Esophagus muscularis mucosa (tissue), 4 donors: ENCODE data around the gene MAP7D1.

Source experiments
- CTCF ChIP-seq, 3 experiments: fragments of 200-600 bp in 2 of 3; fragments of 450-650 bp in 1 of 3; sonication (generic) in 2 of 3; IDR thresholded peaks; one replicate each; pipeline ENCODE4 v1.5.1; 2017 to 2019; ENCODE audit warnings: antibody characterized with exemption in 3 of 3, mild to moderate bottlenecking in 2 of 3, moderate library complexity in 1 of 3
- EP300 ChIP-seq: sonication (generic); formaldehyde crosslinking; IDR thresholded peaks from one replicate; pipeline ENCODE4 v1.6.1; 2017; ENCODE audit warnings: antibody characterized with exemption
- POLR2A ChIP-seq: fragments of 450-650 bp; IDR thresholded peaks from one replicate; pipeline ENCODE4 v1.6.1; 2017; ENCODE audit warnings: antibody characterized with exemption, moderate library complexity, mild to moderate bottlenecking, low read depth
- POLR2AphosphoS5 ChIP-seq, 2 donors: sonication (generic); formaldehyde crosslinking; IDR thresholded peaks; one replicate each; pipeline ENCODE4 v1.6.1; 2017; ENCODE audit warnings: antibody characterized with exemption in 2 of 2

GRCh38 chr1:36166136-36166535, 10.2 kb downstream of the MAP7D1 start:
- no peak for TF ChIP-seq CTCF (IDR thresholded peaks at IDR 0.05)
- TF ChIP-seq EP300: no peak
- TF ChIP-seq POLR2A: no peak
- no peak for TF ChIP-seq POLR2AphosphoS5 (IDR thresholded peaks at IDR 0.05)
